ENCODE results near the gene SEC24D. TPM values are rescaled to one million over a fixed set of nuclear protein-coding genes. Genes with fewer than 3 reads are reported as not detected.
"Not testable (repeated sequence)": the region's sequence is repeated elsewhere in the genome, so short reads cannot be mapped to it uniquely, and the experiment has no call there.

The SEC24D gene
- total RNA-seq, 1 donor from 2014 or later, result 10.2 TPM

- intact Hi-C loops (cut with DNase I), result no loop called here
- ATAC-seq (ENCODE audit: poor library complexity) (no peak), DNase-seq (no peak)
Measured at GRCh38 chr4:118817178-118817930, 18.6 kb downstream of the SEC24D start.

GRCh38 chr4:118816538-118817177, 19.3 kb downstream of the SEC24D start:
- intact Hi-C loops (cut with DNase I), result no loop called here
- no peak for ATAC-seq (ENCODE audit: poor library complexity)

GRCh38 chr4:118814891-118815290, 21.0 kb downstream of the SEC24D start:
- no peak for DNase-seq
- ATAC-seq (ENCODE audit: poor library complexity), result no peak
- intact Hi-C loops (cut with DNase I), result no loop called here

More at GRCh38 chr4:118816538-118817177, 19.3 kb downstream of the SEC24D start:
- no peak for DNase-seq

DNA sequence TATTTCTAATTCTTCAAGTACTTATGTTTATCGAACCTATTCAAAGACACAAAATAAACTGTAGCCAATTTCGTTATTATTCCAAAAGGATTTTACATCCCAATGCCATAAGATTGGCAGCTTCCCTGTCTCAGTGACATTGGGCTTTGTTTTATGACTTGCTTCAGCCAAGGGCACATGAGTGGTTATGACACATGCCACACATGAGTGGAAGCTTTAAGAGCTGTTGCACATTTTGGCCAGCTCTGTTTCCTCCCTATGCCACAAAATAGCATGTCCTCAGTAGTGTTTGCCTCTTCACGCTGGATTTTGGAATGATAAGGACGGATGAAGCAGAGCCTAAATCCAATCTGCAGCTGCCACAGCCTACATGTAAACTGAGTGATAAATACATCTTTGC, 21.9 kb downstream of the SEC24D start:
- DNase-seq (no peak), ATAC-seq (ENCODE audit: poor library complexity) (peak; percentile 90)
- intact Hi-C loops (cut with DNase I), result no loop called here

DNA sequence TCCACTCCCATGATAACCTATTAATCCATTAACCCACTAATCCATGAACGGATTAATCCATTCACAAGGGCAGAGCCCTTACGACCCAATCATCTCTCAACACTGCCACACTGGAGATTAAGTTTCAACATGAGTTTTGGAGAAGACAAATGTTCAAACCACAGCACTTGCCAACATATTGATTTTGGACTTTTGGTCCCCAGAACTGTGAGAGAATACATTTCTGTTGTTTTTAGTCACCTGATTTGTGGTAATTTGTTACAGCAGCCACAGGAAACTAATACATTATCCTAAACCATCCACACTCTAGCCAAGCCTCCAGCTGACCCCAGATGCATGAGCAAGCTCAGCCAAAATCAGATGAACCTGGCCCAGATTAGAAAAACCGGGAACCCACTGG, 22.4 kb downstream of the SEC24D start:
- intact Hi-C loops (cut with DNase I), result no loop called here
- DNase-seq, result no peak
- ATAC-seq (ENCODE audit: poor library complexity), result no peak

- DNase-seq (no peak), ATAC-seq (ENCODE audit: poor library complexity) (no peak)
- intact Hi-C loops (cut with DNase I), result no loop called here
Measured at GRCh38 chr4:118811832-118812231, 24.1 kb downstream of the SEC24D start.

GRCh38 chr4:118810991-118811764, 24.7 kb downstream of the SEC24D start:
- intact Hi-C loops (cut with DNase I), result no loop called here
- DNase-seq (no peak), ATAC-seq (ENCODE audit: poor library complexity) (peak; percentile 26)

- ATAC-seq (ENCODE audit: poor library complexity) (no peak), DNase-seq (no peak)
- intact Hi-C loops (cut with DNase I), result no loop called here
Measured at GRCh38 chr4:118807659-118808058, 28.3 kb downstream of the SEC24D start.

DNA sequence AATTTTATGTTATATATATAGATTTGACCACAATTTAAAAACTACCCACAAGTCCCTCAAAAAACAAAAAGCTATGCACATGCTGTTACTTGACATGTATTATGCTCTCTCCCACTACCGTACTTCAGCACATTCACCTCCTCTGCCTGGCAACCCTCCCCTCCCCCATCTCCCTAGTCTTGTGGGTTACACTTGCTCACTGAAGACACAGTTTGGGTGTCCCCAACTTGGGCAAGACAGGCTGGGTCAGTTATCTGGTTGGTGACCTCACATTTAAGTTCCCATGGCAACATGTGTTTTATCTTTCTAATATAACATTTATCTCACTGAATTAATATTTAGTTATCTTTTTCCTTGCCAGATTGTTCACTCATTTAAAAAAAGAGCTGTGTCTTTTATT, 32.7 kb downstream of the SEC24D start:
- DNase-seq, result no peak
- peak; percentile 23 for ATAC-seq (ENCODE audit: poor library complexity)

GRCh38 chr4:118801895-118802575, 33.9 kb downstream of the SEC24D start:
- intact Hi-C loops (cut with DNase I), result no loop called here
- DNase-seq (no peak), ATAC-seq (ENCODE audit: poor library complexity) (peak; percentile 70)

More for the DNA sequence above, 32.7 kb downstream of the SEC24D start:
- intact Hi-C loops (cut with DNase I), result no loop called here

DNA sequence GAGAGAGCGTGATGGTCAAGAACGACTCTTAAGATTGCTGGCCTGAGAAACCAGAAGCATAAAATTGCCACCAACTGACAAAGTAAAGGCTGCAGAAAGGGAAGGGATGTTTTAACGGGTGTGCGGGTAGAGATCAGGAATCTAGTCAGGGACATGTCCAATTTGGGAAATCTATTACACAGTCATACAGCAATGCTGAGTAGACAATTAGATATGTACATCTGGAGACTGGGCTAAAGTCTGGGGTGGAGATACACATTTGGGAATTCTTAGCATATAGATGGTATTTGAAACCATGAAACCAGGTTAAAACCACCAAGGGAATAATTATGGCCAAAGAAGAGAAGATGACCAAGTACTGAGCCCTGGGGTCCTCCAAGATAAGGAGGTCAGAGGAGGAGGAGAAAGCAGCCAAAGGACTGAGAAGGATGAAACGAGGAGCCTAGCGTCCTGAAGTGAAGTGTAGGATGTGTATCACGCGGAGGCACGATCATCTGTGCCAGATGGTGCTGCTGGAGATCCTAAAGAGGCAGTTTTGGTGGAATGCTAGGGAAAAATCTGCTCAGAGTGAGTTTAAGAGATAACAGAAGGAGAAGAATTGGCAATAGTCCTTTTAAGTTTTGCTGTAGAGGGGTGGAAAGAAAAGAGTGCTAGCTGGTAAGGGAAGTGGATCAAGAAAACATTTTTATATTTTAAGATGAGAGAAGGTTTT, 36.5 kb downstream of the SEC24D start:
- ATAC-seq (ENCODE audit: poor library complexity) (no peak), DNase-seq (no peak)
- intact Hi-C loops (cut with DNase I), result no loop called here

- ATAC-seq (ENCODE audit: poor library complexity), result no peak
- intact Hi-C loops (cut with DNase I), result no loop called here
Measured at GRCh38 chr4:118798658-118799057, 37.3 kb downstream of the SEC24D start.

GRCh38 chr4:118797558-118798142, 38.3 kb downstream of the SEC24D start:
- DNase-seq (no peak), ATAC-seq (ENCODE audit: poor library complexity) (no peak)
- intact Hi-C loops (cut with DNase I), result no loop called here

More at GRCh38 chr4:118798658-118799057, 37.3 kb downstream of the SEC24D start:
- no peak for DNase-seq

DNA sequence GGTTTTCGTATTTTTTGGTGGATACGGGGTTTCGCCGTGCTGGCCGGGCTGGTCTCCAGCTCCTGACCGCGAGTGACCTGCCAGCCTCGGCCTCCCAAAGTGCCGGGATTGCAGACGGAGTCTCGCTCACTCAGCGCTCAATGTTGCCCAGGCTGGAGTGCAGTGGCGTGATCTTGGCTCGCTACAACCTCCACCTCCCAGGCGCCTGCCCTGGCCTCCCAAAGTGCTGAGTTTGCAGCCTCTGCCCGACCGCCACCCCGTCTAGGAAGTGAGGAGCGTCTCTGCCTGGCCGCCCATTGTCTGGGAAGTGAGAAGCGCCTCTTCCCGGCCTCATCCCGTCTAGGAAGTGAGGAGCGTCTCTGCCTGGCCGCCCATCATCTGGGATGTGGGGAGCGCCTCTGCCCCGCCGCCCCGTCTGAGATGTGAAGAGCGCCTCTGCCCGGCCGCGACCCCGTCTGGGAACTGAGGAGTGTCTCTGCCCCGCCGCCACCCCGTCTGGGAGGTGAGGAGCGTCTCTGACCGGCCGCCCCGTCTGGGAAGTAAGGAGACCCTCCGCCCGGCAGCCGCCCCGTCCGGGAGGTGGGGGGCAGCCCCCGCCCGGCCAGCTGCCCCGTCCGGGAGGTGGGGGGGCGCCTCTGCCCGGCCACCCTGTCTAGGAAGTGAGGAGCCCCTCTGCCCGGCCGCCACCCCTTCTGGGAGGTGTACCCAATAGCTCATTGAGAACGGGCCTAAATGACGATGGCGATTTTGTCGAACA, 44.1 kb downstream of the SEC24D start:
- intact Hi-C loops (cut with DNase I); ATAC-seq (ENCODE audit: poor library complexity); DNase-seq: not testable (repeated sequence)

GRCh38 chr4:118790544-118790943, 45.4 kb downstream of the SEC24D start:
- intact Hi-C loops (cut with DNase I), result no loop called here
- ATAC-seq (ENCODE audit: poor library complexity) (peak; percentile 30), DNase-seq (no peak)

GRCh38 chr4:118788911-118789310, 47.0 kb downstream of the SEC24D start:
- intact Hi-C loops (cut with DNase I), result loop anchor here (10.0 kb wide), 1 partner anchor 56 kb away; no protein-coding TSS in a partner anchor
- no peak for DNase-seq
- ATAC-seq (ENCODE audit: poor library complexity), result no peak

- no peak for ATAC-seq (ENCODE audit: poor library complexity)
- DNase-seq, result no peak
- intact Hi-C loops (cut with DNase I), result loop anchor here (10.0 kb wide), 1 partner anchor 57 kb away; no protein-coding TSS in a partner anchor
Measured at GRCh38 chr4:118787844-118788380, 48.0 kb downstream of the SEC24D start.

Measured in Right ventricle myocardium superior (tissue), 1 donor.